RWPE1 (cell line): ENCODE results near the gene ARV1.

ENCODE experiments used
- CTCF ChIA-PET: fragments of 350-600 bp; sonication (Branson Sonifier 250); formaldehyde crosslinking; extraction: SDS; loops from one replicate; lab custom pipeline; 2021; lab: Yijun Ruan, JAX
- POLR2A ChIA-PET: fragments of 400-600 bp; formaldehyde crosslinking; extraction: SDS; loops from one replicate; lab custom pipeline; 2020; ENCODE audit warnings: antibody characterized with exemption; ENCODE audit not compliant: low non-redundant PET; lab: Yijun Ruan, JAX
- DNase-seq: peaks from one replicate; pipeline ENCODE4 v3.0.0; 2012; ENCODE audit warnings: low spot score
- H3K27ac ChIP-seq: fragments of 450-650 bp; 2 replicates; pipeline ENCODE4 v1.5.1; 2017
- TF ChIP-seq, protein P1 (sequence below): fragments of 450-650 bp; conservative IDR thresholded peaks from 2 replicates; pipeline ENCODE4 v1.5.1; 2017; ENCODE audit warnings: low read depth, mild to moderate bottlenecking

The ARV1 gene

DNA sequence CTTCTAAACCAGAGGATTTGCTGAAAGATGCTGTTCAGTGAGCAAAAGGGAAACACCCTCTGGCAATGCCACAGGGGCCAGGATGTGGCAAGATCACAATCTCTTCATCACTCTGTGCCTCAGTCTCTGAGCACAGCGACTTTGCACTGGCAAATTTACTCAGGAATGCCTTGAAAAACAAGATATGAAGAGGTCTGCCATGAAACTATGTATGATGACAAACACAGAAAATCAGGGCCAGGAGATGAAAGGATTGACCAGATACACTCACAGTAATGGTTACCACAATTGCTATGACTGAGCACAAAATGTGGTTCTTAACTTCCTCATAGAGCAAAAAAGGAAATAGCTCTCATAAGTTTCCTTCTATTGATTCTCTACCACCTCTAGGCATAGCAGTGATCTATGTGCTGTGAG is 6.0 kb upstream of the ARV1 start:
- ChIA-PET CTCF (interaction anchor here (0.6 kb wide), 1 partner anchor 306 kb away, joined by 3 read pairs; no protein-coding TSS in a partner anchor), POLR2A (no interaction called here)
- TF ChIP-seq, protein P1, sequence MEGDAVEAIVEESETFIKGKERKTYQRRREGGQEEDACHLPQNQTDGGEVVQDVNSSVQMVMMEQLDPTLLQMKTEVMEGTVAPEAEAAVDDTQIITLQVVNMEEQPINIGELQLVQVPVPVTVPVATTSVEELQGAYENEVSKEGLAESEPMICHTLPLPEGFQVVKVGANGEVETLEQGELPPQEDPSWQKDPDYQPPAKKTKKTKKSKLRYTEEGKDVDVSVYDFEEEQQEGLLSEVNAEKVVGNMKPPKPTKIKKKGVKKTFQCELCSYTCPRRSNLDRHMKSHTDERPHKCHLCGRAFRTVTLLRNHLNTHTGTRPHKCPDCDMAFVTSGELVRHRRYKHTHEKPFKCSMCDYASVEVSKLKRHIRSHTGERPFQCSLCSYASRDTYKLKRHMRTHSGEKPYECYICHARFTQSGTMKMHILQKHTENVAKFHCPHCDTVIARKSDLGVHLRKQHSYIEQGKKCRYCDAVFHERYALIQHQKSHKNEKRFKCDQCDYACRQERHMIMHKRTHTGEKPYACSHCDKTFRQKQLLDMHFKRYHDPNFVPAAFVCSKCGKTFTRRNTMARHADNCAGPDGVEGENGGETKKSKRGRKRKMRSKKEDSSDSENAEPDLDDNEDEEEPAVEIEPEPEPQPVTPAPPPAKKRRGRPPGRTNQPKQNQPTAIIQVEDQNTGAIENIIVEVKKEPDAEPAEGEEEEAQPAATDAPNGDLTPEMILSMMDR: no peak
- H3K27ac ChIP-seq: no peak overlapping the region
- DNase-seq: no peak

DNA sequence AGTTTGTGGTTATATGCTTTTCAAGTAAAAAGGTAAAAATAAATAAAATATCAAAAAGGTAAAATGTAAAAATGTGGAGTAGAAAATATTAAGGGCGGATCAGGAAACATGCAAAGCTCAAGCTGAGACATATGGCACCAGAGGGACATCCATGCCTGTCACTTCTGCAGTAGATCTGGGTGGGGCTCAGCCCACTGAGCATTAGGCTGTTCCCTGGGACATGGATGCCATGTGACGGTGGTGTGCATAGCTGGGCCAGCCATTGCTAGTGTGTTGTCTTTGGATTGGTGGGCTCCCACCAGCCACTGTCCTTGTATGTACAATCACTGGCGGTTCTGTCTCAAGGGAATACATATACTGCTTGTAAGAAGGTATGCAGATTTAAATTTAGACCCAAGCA is 3.3 kb upstream of the ARV1 start:
- TF ChIP-seq, protein P1: no peak
- ChIA-PET POLR2A (interaction anchor here (0.6 to 0.7 kb wide), 2 partner anchors 64 to 1467 kb away, joined by 4 read pairs; no protein-coding TSS in a partner anchor), CTCF (interaction anchor here (0.6 kb wide), 1 partner anchor 1568 kb away, joined by 3 read pairs; no protein-coding TSS in a partner anchor)
- H3K27ac ChIP-seq: no peak overlapping the region
- DNase-seq: no peak

DNA sequence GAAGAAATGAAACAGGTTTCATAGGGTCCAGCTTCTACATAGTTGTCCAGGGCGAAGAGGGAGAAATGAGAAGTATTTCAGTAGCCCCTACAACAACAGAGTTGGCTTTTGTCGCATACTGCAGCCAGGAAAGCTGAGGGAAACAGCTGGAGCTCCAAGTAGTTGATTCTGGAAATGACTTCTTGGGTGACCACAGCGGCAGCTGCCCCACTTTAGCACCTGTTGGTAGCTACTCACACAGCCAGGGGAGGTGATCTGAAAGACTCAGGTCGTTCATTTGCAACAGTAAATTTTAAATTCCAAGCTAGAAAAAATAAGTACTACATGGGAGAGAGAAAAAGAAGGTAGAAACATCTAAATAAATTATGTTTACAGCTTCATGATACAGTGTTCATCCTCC is 2.5 kb upstream of the ARV1 start:
- ChIA-PET POLR2A (no interaction called here), CTCF (no interaction called here)
- TF ChIP-seq, protein P1: no peak
- DNase-seq: no peak
- no peak overlapping the region for H3K27ac ChIP-seq

DNA sequence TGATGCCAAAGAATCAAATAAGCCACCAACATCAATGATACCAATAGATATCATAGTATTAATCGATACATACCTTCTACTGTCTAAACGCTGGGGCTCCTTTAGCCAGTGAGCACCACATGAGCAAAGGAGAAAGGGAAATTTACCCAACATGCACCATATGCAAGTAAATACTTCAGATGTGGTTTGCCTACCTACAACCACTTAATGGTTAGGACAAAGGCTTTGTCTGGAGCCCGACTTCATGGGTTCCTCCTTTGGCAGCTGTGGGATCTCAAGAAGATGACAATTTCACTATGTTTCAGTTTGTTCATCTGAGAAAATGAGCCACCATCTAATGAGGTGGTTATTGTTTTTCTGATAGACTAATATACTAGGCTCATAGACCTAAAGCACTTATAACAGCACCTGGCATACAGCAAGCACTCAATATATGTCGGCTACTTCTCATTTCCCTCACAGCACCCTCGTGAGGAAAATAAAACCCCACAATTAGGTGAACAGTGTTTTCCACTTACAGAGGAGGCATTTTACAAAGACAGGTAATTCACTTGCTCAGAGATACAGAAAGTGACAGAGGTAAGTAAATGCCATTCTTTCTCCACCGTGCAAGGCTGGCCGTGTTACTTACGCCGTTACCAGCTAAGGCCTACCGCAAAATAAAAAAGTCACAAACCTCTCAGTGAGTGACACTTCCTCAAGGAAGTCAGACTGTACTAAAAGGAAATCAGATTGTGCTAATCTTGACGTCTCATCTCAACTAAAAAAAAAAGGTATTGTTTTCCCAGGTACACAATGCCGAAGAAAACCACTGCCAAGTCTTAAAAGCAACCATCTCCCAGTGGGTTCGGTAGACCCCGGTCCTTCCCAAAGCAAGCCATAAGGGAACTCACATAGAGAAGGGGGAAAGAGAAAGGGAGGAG is 1.8 kb upstream of the ARV1 start:
- POLR2A ChIA-PET: interaction anchor here (0.5 kb wide), 1 partner anchor 49 kb away, joined by 7 read pairs; no protein-coding TSS in a partner anchor
- CTCF ChIA-PET: no interaction called here

DNA sequence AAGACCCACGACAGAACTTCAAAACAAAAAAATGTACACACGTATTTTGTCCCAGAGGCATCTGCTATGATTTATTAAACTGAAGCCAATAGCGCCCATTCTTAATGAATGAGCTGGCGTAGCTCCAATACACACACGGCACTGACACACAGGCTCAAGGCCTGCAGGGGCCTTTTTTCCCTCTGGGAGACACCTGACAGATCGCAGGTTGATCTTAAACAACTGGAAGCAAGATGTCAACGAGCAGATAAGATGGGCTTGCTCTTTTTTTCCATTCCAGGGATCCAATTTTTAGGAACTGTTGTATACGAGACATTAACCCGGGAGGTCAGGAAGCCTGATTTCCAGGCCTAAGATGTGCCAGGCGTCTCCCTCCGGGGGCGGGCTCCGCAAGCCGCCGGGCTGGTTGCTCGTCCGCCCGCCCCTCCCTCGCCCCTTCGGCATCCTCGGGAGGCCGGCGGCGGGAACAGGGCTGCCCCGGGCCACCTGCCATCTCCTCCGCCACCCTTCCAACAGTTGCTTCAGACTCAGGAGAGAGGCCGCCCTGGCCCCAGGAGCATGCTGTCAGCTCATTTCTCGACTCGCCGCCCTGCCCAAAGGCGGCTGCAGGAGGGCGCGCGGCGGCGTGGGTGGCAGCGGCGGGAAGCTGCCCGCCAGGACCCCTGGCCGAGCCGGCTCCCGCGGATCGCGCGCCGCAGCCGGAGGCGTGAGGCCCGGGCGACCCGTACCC is 968 bp upstream of the ARV1 start:
- TF ChIP-seq, protein P1: no peak
- POLR2A ChIA-PET: interaction anchor here (0.5 kb wide), 1 partner anchor 48 kb away, joined by 7 read pairs; no protein-coding TSS in a partner anchor
- CTCF ChIA-PET: interaction anchor here (0.6 to 1.8 kb wide), 3 partner anchors 52 to 335 kb away, joined by 4 to 7 read pairs (median 4); no protein-coding TSS in a partner anchor
- peak overlapping the region; percentile 67 for H3K27ac ChIP-seq
- peak; percentile 18 for DNase-seq

More for the DNA sequence above, 1.8 kb upstream of the ARV1 start:
- no peak for DNase-seq
- TF ChIP-seq, protein P1: no peak
- H3K27ac ChIP-seq: no peak overlapping the region

DNA sequence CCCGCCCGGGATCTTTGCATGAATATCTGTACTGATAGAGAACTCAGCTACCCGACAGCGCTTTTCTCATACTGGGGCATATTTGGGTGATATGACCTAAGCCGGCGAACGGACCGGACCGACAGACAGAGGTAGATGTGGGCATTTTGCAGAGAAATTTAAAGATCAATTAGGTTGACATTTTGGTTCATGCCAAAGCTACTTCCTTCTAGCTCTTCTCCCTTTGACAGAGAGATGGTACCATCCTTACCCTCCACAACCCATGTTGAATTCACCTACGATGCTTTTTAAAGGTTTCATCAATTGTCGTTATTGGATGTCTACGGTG is 459 bp downstream of the ARV1 start:
- CTCF ChIA-PET: interaction anchor here (0.6 to 1.8 kb wide), 5 partner anchors 54 to 1505 kb away, joined by 3 to 7 read pairs (median 4); no protein-coding TSS in a partner anchor
- TF ChIP-seq, protein P1: no peak
- H3K27ac ChIP-seq: peak overlapping the region; percentile 67
- POLR2A ChIA-PET: no interaction called here
- peak; percentile 1 for DNase-seq
